ENCODE results near the gene ADARB2.

Gene ADARB2

DNA sequence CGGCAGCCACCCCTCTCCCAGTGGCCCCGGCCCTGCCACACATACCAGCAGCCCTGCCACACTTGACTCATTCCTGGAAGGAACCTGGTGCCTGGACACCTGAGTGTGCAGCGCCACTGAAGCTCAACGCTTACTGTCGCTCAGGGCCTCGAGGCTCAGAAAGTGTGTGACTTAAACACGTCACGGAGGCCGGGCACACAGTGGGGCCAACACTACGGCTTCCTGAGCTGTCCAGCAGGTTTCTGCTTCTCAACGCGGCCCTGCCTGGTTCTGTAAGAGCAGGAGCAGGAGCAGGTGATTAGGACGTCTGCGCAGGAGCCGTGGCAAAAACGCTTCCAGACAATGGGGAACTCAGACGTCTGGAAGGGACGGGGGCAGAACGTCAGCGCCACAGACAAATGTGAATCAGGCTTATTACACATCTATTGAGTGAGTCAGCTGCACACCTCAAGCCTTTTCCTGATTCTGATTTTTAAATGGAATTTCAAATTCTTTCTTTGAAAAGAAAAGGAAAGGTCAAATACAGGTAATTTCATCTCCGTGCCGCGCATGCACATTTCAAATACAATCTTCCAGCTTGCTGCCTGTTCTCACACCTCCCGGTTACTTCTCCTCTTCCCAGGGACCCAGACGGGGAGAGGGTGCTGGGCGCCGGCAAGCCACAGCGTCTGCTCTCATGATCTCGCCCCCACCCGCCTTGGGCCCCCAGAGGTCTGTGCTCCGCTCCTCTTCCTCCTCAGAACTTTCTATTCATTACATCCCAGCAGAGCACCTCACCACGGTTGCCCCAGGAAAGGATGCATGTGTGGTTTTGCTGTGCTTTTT is 66.6 kb downstream of the ADARB2 start:
- H3K27ac ChIP-seq (replicated peaks; ENCODE audit: low read length) = no peak overlapping the region
- H3K23ac ChIP-seq (ENCODE audit: low read depth, low read length, poor library complexity) = peak overlapping the region; percentile 61
- H2AFZ ChIP-seq (ENCODE audit: low read length) = no peak overlapping the region
- H3K79me1 ChIP-seq (ENCODE audit: low read depth, low read length) = peaks cover 2% of the 10 kb centered on the region
- H3K4ac ChIP-seq (ENCODE audit: low read length) = no peak overlapping the region
- H4K8ac ChIP-seq (ENCODE audit: low read depth, low read length) = no peak overlapping the region
- no peak overlapping the region for H3K4me3 ChIP-seq (ENCODE audit: low read length in 2 of 2)
- DNase-seq (ENCODE audit: low spot score) = no peak
- peaks cover 0 to 2% of the 10 kb centered on the region in 2 donors for H3K36me3 ChIP-seq (replicated peaks in 1 of 2; ENCODE audit: control insufficient read depth in 2 of 2, insufficient read depth in 2 of 2, low read length in 2 of 2)
- H2BK15ac ChIP-seq (ENCODE audit: low read length) = no peak overlapping the region
- WGBS, 2 donors (ENCODE audit: extremely low coverage in 2 of 2, insufficient read length in 2 of 2, insufficient replicate concordance in 1 of 2) = no CpG with 5 or more reads among the region's 32 CpGs
- peak overlapping the region; percentile 49 for H3K18ac ChIP-seq (ENCODE audit: low read length)
- no peak overlapping the region for H3K14ac ChIP-seq (ENCODE audit: low read length)
- H4K91ac ChIP-seq (ENCODE audit: low read depth, low read length, poor library complexity) = no peak overlapping the region
- no peak overlapping the region for H3K9ac ChIP-seq (ENCODE audit: low read depth, low read length, poor library complexity)
- H2BK120ac ChIP-seq (ENCODE audit: low read depth, low read length) = no peak overlapping the region
- H2BK5ac ChIP-seq (ENCODE audit: low read length) = no peak overlapping the region
- no peaks in the 10 kb centered on the region for H3K4me1 ChIP-seq (ENCODE audit: control insufficient read depth in 2 of 2, insufficient read depth in 1 of 2, low read depth in 1 of 2, low read length in 2 of 2)
- H2BK12ac ChIP-seq (ENCODE audit: low read length) = no peak overlapping the region
- H2AK5ac ChIP-seq (ENCODE audit: low read depth, low read length) = no peak overlapping the region
- H3K9me3 ChIP-seq (replicated peaks in 1 of 2; ENCODE audit: control insufficient read depth in 2 of 2, insufficient read depth in 1 of 2, low read depth in 1 of 2, low read length in 2 of 2) = no peaks in the 10 kb centered on the region
- no peak overlapping the region for H3K4me2 ChIP-seq (ENCODE audit: insufficient read depth, low read length, poor library complexity, severe bottlenecking)
- H3K27me3 ChIP-seq (ENCODE audit: control insufficient read depth in 3 of 3, insufficient read depth in 3 of 3, low read depth in 1 of 3, low read length in 3 of 3) = no peaks in the 10 kb centered on the region

DNA sequence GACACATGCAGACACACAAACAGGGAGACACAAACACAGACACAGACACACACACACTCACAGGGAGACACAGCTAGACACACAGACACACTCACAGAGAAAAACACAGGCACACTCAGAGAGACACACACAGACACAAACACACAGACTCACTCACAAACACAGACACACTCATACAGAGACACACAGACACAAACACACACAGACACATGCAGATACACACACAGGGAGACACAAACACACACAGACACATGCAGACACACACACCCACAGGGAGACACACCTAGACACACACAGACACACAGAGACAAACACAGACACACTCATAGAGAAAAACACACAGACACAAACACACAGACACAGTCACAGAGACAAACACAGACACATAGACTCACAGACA is 67.9 kb downstream of the ADARB2 start:
- Histone ChIP-seq H2AFZ (ENCODE audit: low read length) (no peak overlapping the region), H3K14ac (ENCODE audit: low read length) (no peak overlapping the region), H3K79me1 (ENCODE audit: low read depth, low read length) (peaks cover 2% of the 10 kb centered on the region), H2BK12ac (ENCODE audit: low read length) (no peak overlapping the region), H3K18ac (ENCODE audit: low read length) (no peak overlapping the region), H3K4me1 (ENCODE audit: control insufficient read depth in 2 of 2, insufficient read depth in 1 of 2, low read depth in 1 of 2, low read length in 2 of 2) (peaks cover 0 to 3% of the 10 kb centered on the region in 2 donors), H3K9ac (ENCODE audit: low read depth, low read length, poor library complexity) (peak overlapping the region; percentile 2), H3K23ac (ENCODE audit: low read depth, low read length, poor library complexity) (no peak overlapping the region), H4K91ac (ENCODE audit: low read depth, low read length, poor library complexity) (no peak overlapping the region), H3K9me3 (replicated peaks in 1 of 2; ENCODE audit: control insufficient read depth in 2 of 2, insufficient read depth in 1 of 2, low read depth in 1 of 2, low read length in 2 of 2) (no peaks in the 10 kb centered on the region), H2BK5ac (ENCODE audit: low read length) (no peak overlapping the region), H3K27ac (replicated peaks; ENCODE audit: low read length) (no peak overlapping the region), H3K4me3 (ENCODE audit: low read length in 2 of 2) (no peak overlapping the region), H2BK15ac (ENCODE audit: low read length) (peak overlapping the region; percentile 14), H2BK120ac (ENCODE audit: low read depth, low read length) (no peak overlapping the region), H2AK5ac (ENCODE audit: low read depth, low read length) (no peak overlapping the region), H3K4me2 (ENCODE audit: insufficient read depth, low read length, poor library complexity, severe bottlenecking) (no peak overlapping the region), H4K8ac (ENCODE audit: low read depth, low read length) (no peak overlapping the region), H3K4ac (ENCODE audit: low read length) (no peak overlapping the region), H3K36me3 (replicated peaks in 1 of 2; ENCODE audit: control insufficient read depth in 2 of 2, insufficient read depth in 2 of 2, low read length in 2 of 2) (peaks cover 0 to 2% of the 10 kb centered on the region in 2 donors), H3K27me3 (ENCODE audit: control insufficient read depth in 3 of 3, insufficient read depth in 3 of 3, low read depth in 1 of 3, low read length in 3 of 3) (no peaks in the 10 kb centered on the region)
- no peak for DNase-seq (ENCODE audit: low spot score)

DNA sequence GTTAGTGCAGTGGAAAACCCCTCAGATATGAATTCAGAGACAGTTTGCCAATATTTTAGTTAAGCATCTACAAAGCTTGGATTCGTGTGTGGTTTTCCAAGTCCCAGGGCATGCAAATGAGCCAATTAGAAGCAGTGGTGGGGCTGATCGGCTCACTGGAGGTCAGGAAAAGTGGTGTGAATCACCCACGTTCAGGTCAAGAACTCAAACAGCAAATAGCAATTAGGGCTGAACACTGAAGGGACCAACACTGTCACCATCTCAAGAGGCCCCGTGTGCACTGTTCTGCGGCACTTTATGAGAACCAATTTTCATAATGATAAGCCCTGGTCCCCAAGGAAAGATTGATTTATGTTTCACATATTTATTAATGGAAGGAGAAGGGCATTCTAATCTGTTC is 68.9 kb downstream of the ADARB2 start:
- peaks cover 0 to 2% of the 10 kb centered on the region in 2 donors for H3K36me3 ChIP-seq (replicated peaks in 1 of 2; ENCODE audit: control insufficient read depth in 2 of 2, insufficient read depth in 2 of 2, low read length in 2 of 2)
- H3K4ac ChIP-seq (ENCODE audit: low read length) = no peak overlapping the region
- no peak overlapping the region for H3K23ac ChIP-seq (ENCODE audit: low read depth, low read length, poor library complexity)
- H3K4me2 ChIP-seq (ENCODE audit: insufficient read depth, low read length, poor library complexity, severe bottlenecking) = no peak overlapping the region
- no peak overlapping the region for H2BK15ac ChIP-seq (ENCODE audit: low read length)
- no CpG with 5 or more reads among the region's 5 CpGs for WGBS, 2 donors (ENCODE audit: extremely low coverage in 2 of 2, insufficient read length in 2 of 2, insufficient replicate concordance in 1 of 2)
- H3K27me3 ChIP-seq (ENCODE audit: control insufficient read depth in 3 of 3, insufficient read depth in 3 of 3, low read depth in 1 of 3, low read length in 3 of 3) = no peaks in the 10 kb centered on the region
- H3K79me1 ChIP-seq (ENCODE audit: low read depth, low read length) = peaks cover 2% of the 10 kb centered on the region
- H2BK120ac ChIP-seq (ENCODE audit: low read depth, low read length) = no peak overlapping the region
- H2AFZ ChIP-seq (ENCODE audit: low read length) = no peak overlapping the region
- no peak overlapping the region for H3K27ac ChIP-seq (replicated peaks; ENCODE audit: low read length)
- no peaks in the 10 kb centered on the region for H3K9me3 ChIP-seq (replicated peaks in 1 of 2; ENCODE audit: control insufficient read depth in 2 of 2, insufficient read depth in 1 of 2, low read depth in 1 of 2, low read length in 2 of 2)
- no peak overlapping the region for H3K14ac ChIP-seq (ENCODE audit: low read length)
- no peak overlapping the region for H4K91ac ChIP-seq (ENCODE audit: low read depth, low read length, poor library complexity)
- no peak overlapping the region for H4K8ac ChIP-seq (ENCODE audit: low read depth, low read length)
- peaks cover 0 to 6% of the 10 kb centered on the region in 2 donors for H3K4me1 ChIP-seq (ENCODE audit: control insufficient read depth in 2 of 2, insufficient read depth in 1 of 2, low read depth in 1 of 2, low read length in 2 of 2)
- no peak overlapping the region for H3K9ac ChIP-seq (ENCODE audit: low read depth, low read length, poor library complexity)
- no peak overlapping the region for H3K4me3 ChIP-seq (ENCODE audit: low read length in 2 of 2)
- H2BK12ac ChIP-seq (ENCODE audit: low read length) = no peak overlapping the region
- H3K18ac ChIP-seq (ENCODE audit: low read length) = no peak overlapping the region
- H2BK5ac ChIP-seq (ENCODE audit: low read length) = no peak overlapping the region
- no peak overlapping the region for H2AK5ac ChIP-seq (ENCODE audit: low read depth, low read length)
- DNase-seq (ENCODE audit: low spot score) = no peak

DNA sequence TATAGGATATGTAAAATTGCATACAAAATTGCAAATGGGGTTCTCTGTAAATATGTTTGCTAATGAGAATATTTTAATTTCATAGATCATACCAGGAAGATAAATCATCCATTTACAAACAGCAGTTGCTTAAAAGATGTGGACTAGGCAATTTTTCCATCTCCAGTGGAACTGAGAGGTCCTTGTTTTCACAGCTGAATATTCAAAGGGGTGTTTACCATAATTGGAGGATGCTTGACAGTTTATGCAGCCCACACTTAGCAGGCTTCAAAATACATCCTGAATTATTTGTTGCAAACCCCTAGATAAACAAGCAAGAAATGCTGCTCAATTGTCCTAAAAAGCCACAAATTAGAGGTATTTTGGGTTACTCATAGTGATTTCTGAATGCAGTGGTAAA is 69.9 kb downstream of the ADARB2 start:
- peaks cover 2% of the 10 kb centered on the region for H3K79me1 ChIP-seq (ENCODE audit: low read depth, low read length)
- H4K8ac ChIP-seq (ENCODE audit: low read depth, low read length) = no peak overlapping the region
- no peak overlapping the region for H3K27ac ChIP-seq (replicated peaks; ENCODE audit: low read length)
- peaks cover 0 to 6% of the 10 kb centered on the region in 2 donors for H3K4me1 ChIP-seq (ENCODE audit: control insufficient read depth in 2 of 2, insufficient read depth in 1 of 2, low read depth in 1 of 2, low read length in 2 of 2)
- no peak overlapping the region for H2BK5ac ChIP-seq (ENCODE audit: low read length)
- H3K4me3 ChIP-seq (ENCODE audit: low read length in 2 of 2) = no peak overlapping the region
- H3K36me3 ChIP-seq (replicated peaks in 1 of 2; ENCODE audit: control insufficient read depth in 2 of 2, insufficient read depth in 2 of 2, low read length in 2 of 2) = peaks cover 0 to 2% of the 10 kb centered on the region in 2 donors
- DNase-seq (ENCODE audit: low spot score) = no peak
- no peak overlapping the region for H2BK120ac ChIP-seq (ENCODE audit: low read depth, low read length)
- no peak overlapping the region for H3K23ac ChIP-seq (ENCODE audit: low read depth, low read length, poor library complexity)
- H2BK12ac ChIP-seq (ENCODE audit: low read length) = no peak overlapping the region
- H3K9me3 ChIP-seq (replicated peaks in 1 of 2; ENCODE audit: control insufficient read depth in 2 of 2, insufficient read depth in 1 of 2, low read depth in 1 of 2, low read length in 2 of 2) = no peaks in the 10 kb centered on the region
- H3K18ac ChIP-seq (ENCODE audit: low read length) = no peak overlapping the region
- no peak overlapping the region for H2AFZ ChIP-seq (ENCODE audit: low read length)
- no peak overlapping the region for H2BK15ac ChIP-seq (ENCODE audit: low read length)
- H2AK5ac ChIP-seq (ENCODE audit: low read depth, low read length) = no peak overlapping the region
- no peak overlapping the region for H3K4me2 ChIP-seq (ENCODE audit: insufficient read depth, low read length, poor library complexity, severe bottlenecking)
- H3K14ac ChIP-seq (ENCODE audit: low read length) = no peak overlapping the region
- no peak overlapping the region for H4K91ac ChIP-seq (ENCODE audit: low read depth, low read length, poor library complexity)
- H3K9ac ChIP-seq (ENCODE audit: low read depth, low read length, poor library complexity) = no peak overlapping the region
- H3K27me3 ChIP-seq (ENCODE audit: control insufficient read depth in 3 of 3, insufficient read depth in 3 of 3, low read depth in 1 of 3, low read length in 3 of 3) = no peaks in the 10 kb centered on the region
- no peak overlapping the region for H3K4ac ChIP-seq (ENCODE audit: low read length)
